Erythroblast (primary cell): ENCODE measurements around the gene TSSK2.

Experiments used
- GATA1 ChIP-seq: IDR thresholded peaks from 2 replicates; pipeline ENCODE4 v1.6.1; 2011; ENCODE audit warnings: low read depth, mild to moderate bottlenecking, control low read depth, low read length, moderate library complexity
- POLR2A ChIP-seq: IDR thresholded peaks from 2 replicates; pipeline ENCODE4 v1.6.1; 2011; ENCODE audit warnings: mild to moderate bottlenecking, low read length

DNA sequence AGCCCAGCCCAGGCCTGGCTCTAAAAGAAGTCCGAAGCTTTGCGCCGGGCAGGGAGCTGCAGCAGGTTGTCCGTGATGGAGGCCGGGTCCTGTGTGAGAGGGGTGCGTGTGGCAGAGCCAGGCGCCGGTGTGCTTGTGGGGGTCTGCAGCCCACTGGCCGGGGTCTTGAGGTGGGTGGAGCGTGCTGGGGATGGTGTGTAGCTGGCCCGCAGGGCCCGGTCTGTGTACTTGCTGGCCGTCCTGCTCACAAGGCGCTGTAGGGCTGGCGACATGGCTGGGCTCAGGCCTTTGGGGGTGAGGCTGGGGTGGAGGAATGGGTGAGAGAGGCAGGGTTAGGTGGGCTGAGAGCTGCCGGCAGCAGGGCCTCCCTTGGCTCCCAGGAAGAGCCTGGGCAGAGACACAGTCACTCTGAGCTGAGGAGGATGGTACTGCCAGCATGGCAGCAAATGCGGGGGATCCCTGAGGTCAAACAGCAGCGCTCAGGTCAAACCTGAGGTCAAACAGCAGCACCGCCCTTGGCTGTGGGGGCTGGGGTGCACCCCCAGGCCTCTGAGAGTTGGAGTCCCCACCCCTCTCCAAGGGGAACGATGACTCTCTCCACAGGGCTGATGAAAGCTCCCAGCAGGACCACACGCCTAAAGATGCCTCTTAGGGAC lies 3.2 kb downstream of the TSSK2 start:
- no peak for TF ChIP-seq POLR2A
- no peak for TF ChIP-seq GATA1
